ENCODE results near the gene ERI3. TPM values are rescaled to one million over a fixed set of nuclear protein-coding genes. Genes with fewer than 3 reads are reported as not detected.

Gene ERI3
- total RNA-seq, 1 experiment from 2014 or later = 83.4 TPM

- Mint-ChIP-seq H3K4me3 (ENCODE audit: unreplicated experiment) (no peak overlapping the region), H3K9me3 (ENCODE audit: unreplicated experiment) (no peaks in the 10 kb centered on the region), H3K27ac (ENCODE audit: low read depth, unreplicated experiment) (no peak overlapping the region), H3K4me1 (ENCODE audit: insufficient read depth, unreplicated experiment) (peaks cover 11% of the 10 kb centered on the region), H3K36me3 (ENCODE audit: insufficient read depth, unreplicated experiment) (peaks cover 30% of the 10 kb centered on the region), H3K27me3 (ENCODE audit: insufficient read depth, unreplicated experiment) (no peaks in the 10 kb centered on the region)
- no peak for DNase-seq (ENCODE audit: unreplicated experiment)
- ChIA-PET CTCF (no interaction called here), POLR2A (no interaction called here)
- intact Hi-C loops (cut with micrococcal nuclease) = no loop called here
- TF ChIP-seq CTCF (IDR thresholded peaks at IDR 0.05; ENCODE audit: unreplicated experiment) = no peak
- BruUV-seq (replicated peaks) = no TSS peak
Observed at GRCh38 chr1:44261171-44261817, 93.8 kb downstream of the ERI3 start.

- intact Hi-C loops (cut with micrococcal nuclease) = no loop called here
- H3K4me3 Mint-ChIP-seq (ENCODE audit: unreplicated experiment) = no peak overlapping the region
- H3K27ac Mint-ChIP-seq (ENCODE audit: low read depth, unreplicated experiment) = no peak overlapping the region
- ChIA-PET POLR2A (no interaction called here), CTCF (no interaction called here)
- peaks cover 11% of the 10 kb centered on the region for H3K4me1 Mint-ChIP-seq (ENCODE audit: insufficient read depth, unreplicated experiment)
- H3K9me3 Mint-ChIP-seq (ENCODE audit: unreplicated experiment) = no peaks in the 10 kb centered on the region
- no peaks in the 10 kb centered on the region for H3K27me3 Mint-ChIP-seq (ENCODE audit: insufficient read depth, unreplicated experiment)
- BruUV-seq (replicated peaks) = no TSS peak
- DNase-seq (ENCODE audit: unreplicated experiment) = no peak
- peaks cover 28% of the 10 kb centered on the region for H3K36me3 Mint-ChIP-seq (ENCODE audit: insufficient read depth, unreplicated experiment)
- no peak for TF ChIP-seq CTCF (IDR thresholded peaks at IDR 0.05; ENCODE audit: unreplicated experiment)
Observed at GRCh38 chr1:44260792-44261170, 94.3 kb downstream of the ERI3 start.

GRCh38 chr1:44259090-44259489 lies 96.0 kb downstream of the ERI3 start:
- H3K4me1 Mint-ChIP-seq (ENCODE audit: insufficient read depth, unreplicated experiment) = peaks cover 11% of the 10 kb centered on the region
- ChIA-PET POLR2A (no interaction called here), CTCF (no interaction called here)
- DNase-seq (ENCODE audit: unreplicated experiment) = no peak
- no TSS peak for BruUV-seq (replicated peaks)
- H3K9me3 Mint-ChIP-seq (ENCODE audit: unreplicated experiment) = no peaks in the 10 kb centered on the region
- no peak overlapping the region for H3K4me3 Mint-ChIP-seq (ENCODE audit: unreplicated experiment)
- intact Hi-C loops (cut with micrococcal nuclease) = no loop called here
- H3K36me3 Mint-ChIP-seq (ENCODE audit: insufficient read depth, unreplicated experiment) = peaks cover 15% of the 10 kb centered on the region
- no peak overlapping the region for H3K27ac Mint-ChIP-seq (ENCODE audit: low read depth, unreplicated experiment)
- H3K27me3 Mint-ChIP-seq (ENCODE audit: insufficient read depth, unreplicated experiment) = no peaks in the 10 kb centered on the region
- no peak for TF ChIP-seq CTCF (IDR thresholded peaks at IDR 0.05; ENCODE audit: unreplicated experiment)

GRCh38 chr1:44256762-44257554 lies 98.1 kb downstream of the ERI3 start:
- no peak for TF ChIP-seq CTCF (IDR thresholded peaks at IDR 0.05; ENCODE audit: unreplicated experiment)
- Mint-ChIP-seq H3K9me3 (ENCODE audit: unreplicated experiment) (no peaks in the 10 kb centered on the region), H3K36me3 (ENCODE audit: insufficient read depth, unreplicated experiment) (peaks cover 15% of the 10 kb centered on the region), H3K27me3 (ENCODE audit: insufficient read depth, unreplicated experiment) (no peaks in the 10 kb centered on the region), H3K4me1 (ENCODE audit: insufficient read depth, unreplicated experiment) (peaks cover 1% of the 10 kb centered on the region), H3K27ac (ENCODE audit: low read depth, unreplicated experiment) (no peak overlapping the region), H3K4me3 (ENCODE audit: unreplicated experiment) (no peak overlapping the region)
- BruUV-seq (replicated peaks) = no TSS peak
- ChIA-PET POLR2A (no interaction called here), CTCF (interaction anchor here (0.6 to 1.1 kb wide), 3 partner anchors 10 to 375 kb away, joined by 3 read pairs; no protein-coding TSS in a partner anchor)
- intact Hi-C loops (cut with micrococcal nuclease) = no loop called here
- DNase-seq (ENCODE audit: unreplicated experiment) = no peak
